Esophagus mucosa (tissue), 1 donor: ENCODE results near the gene TTLL13. TPM values are rescaled to one million over a fixed set of nuclear protein-coding genes. Genes with fewer than 3 reads are reported as not detected.
"Not testable (repeated sequence)": the region's sequence is repeated elsewhere in the genome, so short reads cannot be mapped to it uniquely, and the experiment has no call there.

ENCODE experiments used
- ATAC-seq: fragments of 200-7000 bp; cut with Tn5 transposase; one replicate; pipeline ENCODE4 v1.9.1; 2020
- total RNA-seq: library from RNA; stranded (reverse); gene quantifications from one replicate; pipeline ENCODE4 v1.2.4, GENCODE V29; 2023
- donor health status: DM: yes; HTN: yes; CAD: no.

TTLL13 gene
- total RNA-seq, 1 donor from 2014 or later: not detected

- peak; percentile 84 for ATAC-seq
These were observed 42.5 kb downstream of the TTLL13 start for GRCh38 chr15:90291679-90292356.

- peak; percentile 91 for ATAC-seq
These were observed 43.9 kb downstream of the TTLL13 start for GRCh38 chr15:90293040-90293810.

GRCh38 chr15:90294159-90294558, 44.8 kb downstream of the TTLL13 start:
- no peak for ATAC-seq

- no peak for ATAC-seq
These were observed 45.4 kb downstream of the TTLL13 start for GRCh38 chr15:90294601-90295269.

- ATAC-seq: no peak
These were observed 45.9 kb downstream of the TTLL13 start for GRCh38 chr15:90295270-90295648.

- ATAC-seq: not testable (repeated sequence)
These were observed 47.0 kb downstream of the TTLL13 start for GRCh38 chr15:90296316-90296884.

GRCh38 chr15:90297021-90297420, 47.7 kb downstream of the TTLL13 start:
- no peak for ATAC-seq

GRCh38 chr15:90300541-90300940, 51.2 kb downstream of the TTLL13 start:
- ATAC-seq: peak; percentile 33

- ATAC-seq: peak; percentile 55
These were observed 51.8 kb downstream of the TTLL13 start for GRCh38 chr15:90300988-90301706.

- no peak for ATAC-seq
These were observed 52.4 kb downstream of the TTLL13 start for GRCh38 chr15:90301707-90302300.

GRCh38 chr15:90305355-90305754, 56.0 kb downstream of the TTLL13 start:
- not testable (repeated sequence) for ATAC-seq

GRCh38 chr15:90305932-90306331, 56.6 kb downstream of the TTLL13 start:
- ATAC-seq: no peak

GRCh38 chr15:90306560-90306959, 57.2 kb downstream of the TTLL13 start:
- no peak for ATAC-seq

GRCh38 chr15:90307661-90308060, 58.3 kb downstream of the TTLL13 start:
- ATAC-seq: peak; percentile 22

- no peak for ATAC-seq
These were observed 59.7 kb downstream of the TTLL13 start for GRCh38 chr15:90309020-90309419.

Other genes with a start within 250 kb of the TTLL13 start
- 27.9 TPM for gene ZNF710, start 248.2 kb upstream of the TTLL13 start, total RNA-seq
- 114 TPM for gene IDH2, start 147.1 kb upstream of the TTLL13 start, total RNA-seq
- gene SEMA4B, start 48.2 kb upstream of the TTLL13 start, total RNA-seq: 216 TPM
- 118 TPM for gene CIB1, start 15.6 kb upstream of the TTLL13 start, total RNA-seq
- gene GDPGP1, start 15.3 kb upstream of the TTLL13 start, total RNA-seq: 6.5 TPM
- gene NGRN, start 16.1 kb downstream of the TTLL13 start, total RNA-seq: 41.0 TPM
- gene ZNF774, start 102.7 kb downstream of the TTLL13 start, total RNA-seq: 2.4 TPM
- 157 TPM for gene IQGAP1, start 138.7 kb downstream of the TTLL13 start, total RNA-seq